HEK293 (cell line): ENCODE results near the gene TNFRSF13B.

Source experiments
- CTCF ChIA-PET: fragments of 350-600 bp; formaldehyde crosslinking; extraction: SDS; loops from one replicate; lab custom pipeline; 2021; ENCODE audit warnings: antibody characterized with exemption; lab: Yijun Ruan, JAX
- POLR2A ChIA-PET: fragments of 300-600 bp; formaldehyde crosslinking; extraction: SDS; loops from one replicate; lab custom pipeline; 2020; ENCODE audit warnings: antibody characterized with exemption, inconsistent platforms; lab: Yijun Ruan, JAX
- H3K27ac ChIP-seq: fragments of 200-500 bp; sonication (Bioruptor generic); 2 replicates; pipeline ENCODE4 v1.5.1; 2014; ENCODE audit warnings: low read depth, low read length, control low read depth, inconsistent platforms; ENCODE audit errors: extremely low read depth
- H3K36me3 ChIP-seq, 2 experiments: fragments of 200-500 bp in 1 of 2; sonication (Bioruptor generic) in 1 of 2; 1 replicate in 1 of 2; 2 replicates in 1 of 2; pipeline ENCODE4 v1.5.1; 2014 to 2017; ENCODE audit warnings: inconsistent platforms in 2 of 2, low read length in 2 of 2; ENCODE audit not compliant: control insufficient read depth in 2 of 2, insufficient read depth in 1 of 2
- H3K4me1 ChIP-seq: fragments of 200-500 bp; sonication (Bioruptor generic); 2 replicates; pipeline ENCODE4 v1.5.1; 2014; ENCODE audit warnings: mild to moderate bottlenecking, low read length, inconsistent platforms; ENCODE audit not compliant: control insufficient read depth, insufficient read depth
- H3K4me3 ChIP-seq: 2 replicates; pipeline ENCODE4 v1.5.1; 2011; ENCODE audit warnings: low read depth, mild to moderate bottlenecking, control low read depth, low read length, moderate library complexity
- H3K9me3 ChIP-seq: fragments of 200-500 bp; sonication (Bioruptor generic); 2 replicates; pipeline ENCODE4 v1.5.1; 2014; ENCODE audit warnings: low read depth, low read length, inconsistent platforms; ENCODE audit not compliant: control insufficient read depth, insufficient read depth
- KLF9 ChIP-seq: fragments of 450-650 bp; formaldehyde crosslinking; IDR thresholded peaks from 2 replicates; pipeline ENCODE4 v1.5.1; 2016; ENCODE audit warnings: missing biosample characterization, missing genetic modification characterization, low read depth
- SP2 ChIP-seq: fragments of 450-650 bp; formaldehyde crosslinking; IDR thresholded peaks from 2 replicates; pipeline ENCODE4 v1.5.1; 2016; ENCODE audit warnings: missing biosample characterization, missing genetic modification characterization
- TSHZ1 ChIP-seq: fragments of 450-650 bp; formaldehyde crosslinking; IDR thresholded peaks from 2 replicates; pipeline ENCODE4 v1.5.1; 2016; ENCODE audit warnings: missing biosample characterization, missing genetic modification characterization, borderline replicate concordance
- ZBTB20 ChIP-seq: fragments of 450-650 bp; formaldehyde crosslinking; IDR thresholded peaks from 2 replicates; pipeline ENCODE4 v1.5.1; 2016; ENCODE audit warnings: missing biosample characterization, missing genetic modification characterization
- ZNF114 ChIP-seq: fragments of 450-650 bp; formaldehyde crosslinking; IDR thresholded peaks from 2 replicates; pipeline ENCODE4 v1.5.0; 2017; ENCODE audit warnings: missing biosample characterization, missing genetic modification characterization
- ZNF16 ChIP-seq: fragments of 450-650 bp; formaldehyde crosslinking; IDR thresholded peaks from 2 replicates; pipeline ENCODE4 v1.5.1; 2016; ENCODE audit warnings: low read depth, missing biosample characterization, missing genetic modification characterization
- ZNF211 ChIP-seq: fragments of 450-650 bp; formaldehyde crosslinking; IDR thresholded peaks from 2 replicates; pipeline ENCODE4 v1.5.1; 2016; ENCODE audit warnings: low read depth, missing biosample characterization, missing genetic modification characterization
- ZNF391 ChIP-seq: fragments of 450-650 bp; formaldehyde crosslinking; IDR thresholded peaks from 2 replicates; pipeline ENCODE4 v1.5.1; 2016; ENCODE audit warnings: low read depth, missing biosample characterization, missing genetic modification characterization, borderline replicate concordance
- ZNF404 ChIP-seq: fragments of 450-650 bp; formaldehyde crosslinking; IDR thresholded peaks from 2 replicates; pipeline ENCODE4 v1.5.1; 2017; ENCODE audit warnings: missing biosample characterization, missing genetic modification characterization
- ZNF558 ChIP-seq: fragments of 450-650 bp; formaldehyde crosslinking; IDR thresholded peaks from 2 replicates; pipeline ENCODE4 v1.5.1; 2016; ENCODE audit warnings: missing biosample characterization, missing genetic modification characterization
- ZNF560 ChIP-seq: fragments of 450-650 bp; formaldehyde crosslinking; IDR thresholded peaks from 2 replicates; pipeline ENCODE4 v1.5.1; 2017; ENCODE audit warnings: missing biosample characterization, missing genetic modification characterization, borderline replicate concordance
- ZNF610 ChIP-seq: fragments of 450-650 bp; formaldehyde crosslinking; IDR thresholded peaks from 2 replicates; pipeline ENCODE4 v1.5.1; 2016; ENCODE audit warnings: missing biosample characterization, missing genetic modification characterization, borderline replicate concordance
- ZNF747 ChIP-seq: fragments of 450-650 bp; formaldehyde crosslinking; IDR thresholded peaks from 2 replicates; pipeline ENCODE4 v1.5.1; 2016; ENCODE audit warnings: missing biosample characterization, missing genetic modification characterization
- ZNF785 ChIP-seq: fragments of 450-650 bp; formaldehyde crosslinking; IDR thresholded peaks from 2 replicates; pipeline ENCODE4 v1.5.1; 2016; ENCODE audit warnings: missing biosample characterization, missing genetic modification characterization
- ZNF791 ChIP-seq: fragments of 450-650 bp; formaldehyde crosslinking; IDR thresholded peaks from 2 replicates; pipeline ENCODE4 v1.5.1; 2016; ENCODE audit warnings: missing biosample characterization, missing genetic modification characterization
- ZNF830 ChIP-seq: fragments of 450-650 bp; IDR thresholded peaks from 2 replicates; pipeline ENCODE4 v1.5.0; 2018; ENCODE audit warnings: missing biosample characterization, missing genetic modification characterization, low read depth, mild to moderate bottlenecking, moderate library complexity
- TF ChIP-seq, protein P1 (sequence below): fragments of 450-650 bp; formaldehyde crosslinking; IDR thresholded peaks from 2 replicates; pipeline ENCODE4 v1.5.1; 2016; ENCODE audit warnings: missing biosample characterization, missing genetic modification characterization
- TF ChIP-seq, protein P2 (sequence below): IDR thresholded peaks from 2 replicates; pipeline ENCODE4 v1.6.1; 2011; ENCODE audit warnings: mild to moderate bottlenecking, low read depth, low read length, borderline replicate concordance

TNFRSF13B gene

DNA sequence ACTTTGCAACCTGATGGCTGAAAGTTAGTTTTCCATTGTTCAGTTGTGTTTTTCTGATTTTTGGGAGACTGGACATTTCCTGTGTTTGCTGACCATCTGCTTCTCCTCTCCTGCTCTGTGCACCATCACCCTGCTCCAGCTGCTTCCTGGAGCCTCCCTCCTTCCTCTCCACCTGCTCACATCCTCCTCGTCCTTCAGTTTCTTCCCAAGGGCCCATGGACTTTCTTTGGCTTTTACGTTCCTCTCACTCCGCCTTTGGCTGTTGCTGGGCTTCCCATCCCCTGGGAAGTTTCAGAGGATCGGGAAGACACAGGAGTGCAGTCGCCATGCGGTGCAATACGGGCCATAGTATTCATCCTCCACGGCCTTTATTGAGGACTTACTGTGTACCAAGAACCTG is 61.6 kb downstream of the TNFRSF13B start:
- no peak overlapping the region for H3K27ac ChIP-seq
- no peaks in the 10 kb centered on the region for H3K36me3 ChIP-seq
- TF ChIP-seq ZNF16 (tag by site-specific recombination) (no peak), SP2 (no peak), ZNF785 (tag by site-specific recombination) (no peak), ZNF560 (tag by site-specific recombination) (no peak), TSHZ1 (tag by site-specific recombination) (no peak), ZNF791 (tag by site-specific recombination) (no peak), ZNF404 (tag by site-specific recombination) (no peak), ZNF830 (tag by site-specific recombination) (no peak)
- CTCF ChIA-PET, result no interaction called here
- H3K4me1 ChIP-seq, result no peaks in the 10 kb centered on the region
- no peaks in the 10 kb centered on the region for H3K9me3 ChIP-seq
- POLR2A ChIA-PET, result no interaction called here
- H3K4me3 ChIP-seq, result no peak overlapping the region

- ChIA-PET CTCF (interaction anchor here (1.5 kb wide), 1 partner anchor 11 kb away, joined by 3 read pairs; no protein-coding TSS in a partner anchor), POLR2A (no interaction called here)
- Histone ChIP-seq H3K27ac (no peak overlapping the region), H3K4me3 (no peak overlapping the region), H3K36me3 (no peaks in the 10 kb centered on the region), H3K9me3 (no peaks in the 10 kb centered on the region), H3K4me1 (no peaks in the 10 kb centered on the region)
- TF ChIP-seq ZBTB20 (tag by site-specific recombination), result no peak
- no peak for TF ChIP-seq ZNF114 (tag by site-specific recombination)
- TF ChIP-seq ZNF791 (tag by site-specific recombination), result no peak
- TF ChIP-seq ZNF211 (tag by site-specific recombination), result no peak
- no peak for TF ChIP-seq ZNF610 (tag by site-specific recombination)
- TF ChIP-seq, protein P1, sequence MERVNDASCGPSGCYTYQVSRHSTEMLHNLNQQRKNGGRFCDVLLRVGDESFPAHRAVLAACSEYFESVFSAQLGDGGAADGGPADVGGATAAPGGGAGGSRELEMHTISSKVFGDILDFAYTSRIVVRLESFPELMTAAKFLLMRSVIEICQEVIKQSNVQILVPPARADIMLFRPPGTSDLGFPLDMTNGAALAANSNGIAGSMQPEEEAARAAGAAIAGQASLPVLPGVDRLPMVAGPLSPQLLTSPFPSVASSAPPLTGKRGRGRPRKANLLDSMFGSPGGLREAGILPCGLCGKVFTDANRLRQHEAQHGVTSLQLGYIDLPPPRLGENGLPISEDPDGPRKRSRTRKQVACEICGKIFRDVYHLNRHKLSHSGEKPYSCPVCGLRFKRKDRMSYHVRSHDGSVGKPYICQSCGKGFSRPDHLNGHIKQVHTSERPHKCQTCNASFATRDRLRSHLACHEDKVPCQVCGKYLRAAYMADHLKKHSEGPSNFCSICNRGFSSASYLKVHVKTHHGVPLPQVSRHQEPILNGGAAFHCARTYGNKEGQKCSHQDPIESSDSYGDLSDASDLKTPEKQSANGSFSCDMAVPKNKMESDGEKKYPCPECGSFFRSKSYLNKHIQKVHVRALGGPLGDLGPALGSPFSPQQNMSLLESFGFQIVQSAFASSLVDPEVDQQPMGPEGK (tag by site-specific recombination), result no peak
- TF ChIP-seq ZNF558 (tag by site-specific recombination), result no peak
- TF ChIP-seq KLF9 (tag by site-specific recombination), result no peak
- TF ChIP-seq ZNF391, result no peak
Measured at GRCh38 chr17:16909472-16910246, 62.3 kb downstream of the TNFRSF13B start.

- no peaks in the 10 kb centered on the region for H3K36me3 ChIP-seq
- no peak overlapping the region for H3K4me3 ChIP-seq
- ChIA-PET CTCF (interaction anchor here (1.1 to 1.5 kb wide), 2 partner anchors 12 to 23 kb away, joined by 3 to 5 read pairs; no protein-coding TSS in a partner anchor), POLR2A (no interaction called here)
- no peak for TF ChIP-seq ZNF747 (tag by site-specific recombination)
- TF ChIP-seq, protein P2, sequence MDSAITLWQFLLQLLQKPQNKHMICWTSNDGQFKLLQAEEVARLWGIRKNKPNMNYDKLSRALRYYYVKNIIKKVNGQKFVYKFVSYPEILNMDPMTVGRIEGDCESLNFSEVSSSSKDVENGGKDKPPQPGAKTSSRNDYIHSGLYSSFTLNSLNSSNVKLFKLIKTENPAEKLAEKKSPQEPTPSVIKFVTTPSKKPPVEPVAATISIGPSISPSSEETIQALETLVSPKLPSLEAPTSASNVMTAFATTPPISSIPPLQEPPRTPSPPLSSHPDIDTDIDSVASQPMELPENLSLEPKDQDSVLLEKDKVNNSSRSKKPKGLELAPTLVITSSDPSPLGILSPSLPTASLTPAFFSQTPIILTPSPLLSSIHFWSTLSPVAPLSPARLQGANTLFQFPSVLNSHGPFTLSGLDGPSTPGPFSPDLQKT, result no peak
- no peaks in the 10 kb centered on the region for H3K9me3 ChIP-seq
- no peaks in the 10 kb centered on the region for H3K4me1 ChIP-seq
- no peak overlapping the region for H3K27ac ChIP-seq
Measured at GRCh38 chr17:16908273-16908672, 63.6 kb downstream of the TNFRSF13B start.
